ENCODE data around the gene NDEL1.

GRCh38 chr17:8480011-8480976 lies 44.6 kb downstream of the NDEL1 start:
- no peak for TF ChIP-seq CTCF (IDR thresholded peaks at IDR 0.05; ENCODE audit: borderline replicate concordance, extremely low read depth, low read length, poor library complexity, severe bottlenecking)
- TF ChIP-seq EZH2 (IDR thresholded peaks at IDR 0.05; ENCODE audit: borderline replicate concordance, low read depth, low read length, severe bottlenecking) = no peak

All from DND-41 (cell line).